ENCODE results near the gene CCDC112.
A peak's percentile ranks its signal among the peaks of the same experiment; 100 is the strongest.

The CCDC112 gene, protein sequence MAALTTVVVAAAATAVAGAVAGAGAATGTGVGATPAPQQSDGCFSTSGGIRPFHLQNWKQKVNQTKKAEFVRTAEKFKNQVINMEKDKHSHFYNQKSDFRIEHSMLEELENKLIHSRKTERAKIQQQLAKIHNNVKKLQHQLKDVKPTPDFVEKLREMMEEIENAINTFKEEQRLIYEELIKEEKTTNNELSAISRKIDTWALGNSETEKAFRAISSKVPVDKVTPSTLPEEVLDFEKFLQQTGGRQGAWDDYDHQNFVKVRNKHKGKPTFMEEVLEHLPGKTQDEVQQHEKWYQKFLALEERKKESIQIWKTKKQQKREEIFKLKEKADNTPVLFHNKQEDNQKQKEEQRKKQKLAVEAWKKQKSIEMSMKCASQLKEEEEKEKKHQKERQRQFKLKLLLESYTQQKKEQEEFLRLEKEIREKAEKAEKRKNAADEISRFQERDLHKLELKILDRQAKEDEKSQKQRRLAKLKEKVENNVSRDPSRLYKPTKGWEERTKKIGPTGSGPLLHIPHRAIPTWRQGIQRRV

DNA sequence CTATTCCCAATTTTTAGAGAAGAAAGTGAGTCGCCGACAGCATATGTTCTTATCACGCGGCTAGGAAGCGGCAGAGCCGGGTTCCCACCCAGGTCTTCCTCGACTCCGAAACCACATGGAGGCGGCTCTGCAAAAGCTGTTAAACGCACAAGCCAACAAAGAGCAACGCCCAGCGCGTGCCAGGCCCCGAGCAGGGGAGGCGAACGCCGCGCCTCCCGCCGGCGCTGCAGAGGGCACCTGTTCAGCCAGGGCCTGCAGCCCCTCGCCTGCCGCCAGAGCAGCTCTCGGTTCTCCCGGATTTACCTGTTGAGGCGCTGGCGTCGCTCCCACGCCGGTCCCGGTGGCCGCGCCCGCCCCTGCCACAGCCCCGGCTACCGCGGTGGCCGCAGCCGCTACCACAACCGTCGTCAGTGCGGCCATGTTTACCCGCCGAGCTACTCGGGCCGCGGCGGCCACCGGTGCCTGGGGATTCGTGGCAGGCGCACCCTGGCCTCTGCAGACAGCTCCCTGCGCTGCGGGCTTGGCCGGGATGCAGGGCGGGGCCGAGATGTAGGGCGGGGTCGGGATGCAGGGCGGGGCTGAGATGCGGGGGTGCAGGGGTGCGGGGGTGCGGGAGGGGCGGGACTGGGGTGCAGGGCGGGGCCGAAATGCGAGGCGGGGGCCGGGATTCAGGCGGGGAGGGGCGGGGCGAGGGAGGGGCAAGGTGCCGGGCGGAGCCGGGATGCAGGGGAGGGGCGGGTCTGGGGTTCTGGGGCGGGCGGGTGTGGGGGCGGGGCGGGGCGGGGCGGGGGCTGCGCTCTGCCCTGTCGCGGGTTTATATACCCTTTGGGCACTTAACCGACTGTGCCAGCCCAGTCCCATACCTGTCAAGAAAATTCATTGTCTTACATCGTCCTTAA is at the start of gene CCDC112:
TSS of gene CCDC112 (minus strand) at position 531 of the 899 bp plus-strand sequence. CDS start at position 420, 111 bp downstream.
- DNase-seq = peak; percentile 51 to 79

DNA sequence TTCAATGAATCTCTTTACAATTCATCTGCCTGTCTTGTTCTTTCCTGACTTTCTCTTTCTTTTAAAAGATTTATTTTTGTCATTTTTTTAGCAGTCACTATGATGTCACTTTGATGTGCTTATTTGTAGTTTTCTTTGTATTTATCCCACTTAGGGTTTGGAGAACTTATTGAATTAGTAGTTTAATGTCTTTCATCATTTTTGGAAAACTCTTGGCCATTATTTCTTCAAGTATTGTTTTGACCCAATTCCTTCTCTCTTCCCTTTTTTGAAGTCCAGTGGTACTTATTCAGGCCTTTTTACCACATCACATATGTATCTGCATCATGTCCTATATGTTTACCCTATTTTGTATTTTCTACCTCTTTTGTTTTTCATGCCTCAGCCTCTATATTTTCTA is 48.9 kb upstream of the CCDC112 start:
- no peak for DNase-seq

DNA sequence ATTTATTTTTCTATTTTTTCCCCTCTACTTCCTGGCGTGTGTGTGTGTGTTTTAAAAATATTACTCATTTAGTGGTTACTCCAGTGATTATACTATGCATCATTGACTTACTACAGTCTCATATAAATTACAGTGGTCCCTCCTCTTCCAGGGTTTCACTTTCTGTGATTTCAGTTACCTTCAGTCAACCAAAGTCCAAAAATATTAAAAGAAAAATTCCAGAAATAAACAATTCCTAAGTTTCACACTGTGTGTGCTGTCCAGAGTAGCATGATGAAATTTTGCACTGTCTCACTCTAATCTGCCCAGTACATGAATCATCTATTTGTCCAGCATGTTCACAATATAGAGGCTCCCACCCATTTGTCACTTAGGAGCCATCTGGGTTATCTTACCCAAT is 47.4 kb upstream of the CCDC112 start:
- no peak for DNase-seq

DNA sequence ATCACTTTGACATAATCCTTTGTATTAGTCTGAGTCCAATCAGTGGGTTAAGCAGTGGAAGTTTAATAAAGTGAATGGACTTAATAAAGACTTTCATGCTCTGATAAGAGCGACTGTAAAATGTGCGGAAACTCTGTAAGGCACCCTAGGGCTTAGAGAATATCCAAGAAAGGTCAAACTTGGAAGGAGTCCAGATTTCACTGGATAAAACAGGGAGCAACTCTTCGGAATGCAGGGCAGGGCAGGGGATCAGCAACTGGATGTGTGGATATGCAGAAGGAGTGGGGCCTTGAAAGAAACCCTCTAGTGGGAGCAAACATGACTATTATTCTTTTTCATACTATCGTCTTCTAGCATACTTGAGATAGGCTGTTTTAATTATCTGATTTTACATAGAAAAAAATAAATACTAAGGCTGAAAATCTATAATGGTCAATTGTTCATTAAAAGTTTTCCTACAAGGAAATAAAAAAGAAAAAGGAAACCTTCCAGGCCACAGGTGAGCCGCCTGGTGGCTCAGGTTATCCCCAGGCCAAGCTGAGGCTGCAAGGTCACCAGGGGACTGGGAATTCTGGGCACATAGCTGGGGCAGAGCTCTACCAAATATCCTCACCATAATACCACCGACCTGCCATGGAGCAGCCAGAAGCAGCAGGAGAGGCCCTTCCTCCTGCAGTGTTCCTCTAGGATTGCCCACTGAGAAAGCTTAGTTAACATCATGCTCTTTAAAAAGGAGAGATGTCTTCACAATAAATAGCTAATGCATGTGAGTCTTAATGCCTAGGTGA is 46.3 kb upstream of the CCDC112 start:
- DNase-seq = no peak

DNA sequence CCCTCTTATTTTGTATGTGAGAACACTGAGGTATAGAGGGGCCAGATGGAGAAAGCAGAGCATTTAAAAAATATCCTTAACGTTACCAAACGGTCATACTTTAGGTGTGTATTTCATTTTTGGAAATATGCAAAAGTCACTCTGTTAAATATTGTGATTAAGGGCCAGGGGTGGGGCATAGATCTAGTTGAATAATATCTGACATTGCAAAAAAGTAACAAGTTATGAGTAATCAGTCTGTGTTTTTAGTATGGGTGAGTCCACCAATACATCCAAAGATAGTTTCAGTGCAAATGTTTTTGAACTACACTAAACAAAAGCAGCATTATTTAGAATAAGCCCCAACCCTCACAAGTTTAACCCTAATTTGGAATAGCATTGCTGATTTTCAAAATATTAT is 45.3 kb upstream of the CCDC112 start:
- no peak for DNase-seq

DNA sequence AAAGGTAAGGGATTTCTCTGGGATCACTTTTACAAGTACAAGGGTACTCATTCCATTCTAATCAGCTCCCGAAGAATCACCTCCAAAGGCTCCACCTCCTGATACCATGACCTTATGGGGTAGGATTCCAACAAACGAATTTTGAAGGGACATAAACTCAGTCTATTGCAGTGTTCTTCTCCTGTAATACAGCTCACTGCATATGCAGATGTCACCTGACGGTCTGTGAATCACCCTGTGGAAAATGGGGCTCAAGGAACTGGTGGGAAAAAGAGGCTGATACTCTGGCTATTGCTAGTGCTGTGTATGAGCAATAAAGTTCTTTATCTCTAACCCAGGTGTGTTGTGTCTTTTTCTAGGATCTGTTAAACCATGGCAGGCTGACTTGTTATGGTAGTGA is 42.4 kb upstream of the CCDC112 start:
- no peak for DNase-seq

DNA sequence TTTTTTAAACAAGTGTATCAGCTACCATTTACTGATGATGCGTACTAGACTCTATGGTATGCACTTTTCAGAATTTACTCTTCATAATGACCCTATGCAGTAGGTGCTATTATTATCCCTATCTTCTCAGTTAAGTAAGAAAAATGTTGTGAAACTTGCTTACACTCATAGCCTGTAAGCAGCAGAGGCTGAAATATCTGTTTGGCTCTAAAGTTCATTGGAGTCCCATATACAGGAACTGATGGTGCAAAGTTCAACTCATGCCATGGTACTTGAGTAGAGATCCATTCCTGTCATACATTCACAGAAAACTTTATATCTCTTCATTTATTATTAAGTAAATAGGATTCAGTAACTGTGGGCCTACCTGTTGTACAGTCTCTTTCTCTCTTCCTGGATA is 41.4 kb upstream of the CCDC112 start:
- no peak for DNase-seq

DNA sequence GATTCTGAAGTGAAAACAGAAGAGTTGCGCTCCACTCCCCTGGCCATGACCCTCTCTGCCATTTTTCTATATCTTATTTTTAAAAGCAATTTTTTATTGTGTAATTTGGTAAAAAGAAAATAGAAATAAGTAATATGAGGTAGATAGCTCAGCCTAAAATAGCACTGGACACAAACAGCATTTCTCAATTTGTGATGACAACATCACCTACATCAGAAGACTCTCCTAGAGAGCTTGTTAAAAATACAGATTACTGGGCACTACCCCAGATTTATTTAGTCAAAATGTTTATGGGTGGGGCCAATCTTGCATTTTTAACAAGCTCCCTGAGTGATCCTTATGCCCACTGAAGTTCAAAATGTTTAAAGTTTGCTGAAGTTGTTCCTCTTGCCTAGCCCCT is 40.5 kb upstream of the CCDC112 start:
- no peak for DNase-seq

DNA sequence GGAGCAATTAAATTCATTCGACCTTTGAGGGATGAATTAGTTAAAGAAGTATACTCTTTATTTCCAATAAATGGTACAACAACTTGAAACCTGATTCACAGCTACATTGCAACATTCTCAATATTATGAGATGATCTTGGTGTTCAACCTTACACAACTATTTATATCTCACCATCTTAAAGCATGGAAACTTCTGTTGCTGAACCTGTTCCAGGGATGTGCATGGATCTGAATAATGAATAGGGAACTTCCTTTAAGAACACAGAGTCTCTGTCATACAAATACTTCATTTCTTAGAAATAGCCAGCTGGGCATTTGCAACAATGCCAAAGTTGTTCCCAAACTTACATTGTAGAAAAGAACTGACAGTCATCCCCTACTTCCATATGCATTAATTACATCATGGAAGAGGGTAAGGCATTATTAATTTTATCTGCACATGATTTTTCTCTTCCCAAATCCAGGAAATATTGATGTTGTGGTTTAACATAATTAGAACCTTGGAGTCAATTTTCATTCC is 39.8 kb upstream of the CCDC112 start:
- no peak for DNase-seq

DNA sequence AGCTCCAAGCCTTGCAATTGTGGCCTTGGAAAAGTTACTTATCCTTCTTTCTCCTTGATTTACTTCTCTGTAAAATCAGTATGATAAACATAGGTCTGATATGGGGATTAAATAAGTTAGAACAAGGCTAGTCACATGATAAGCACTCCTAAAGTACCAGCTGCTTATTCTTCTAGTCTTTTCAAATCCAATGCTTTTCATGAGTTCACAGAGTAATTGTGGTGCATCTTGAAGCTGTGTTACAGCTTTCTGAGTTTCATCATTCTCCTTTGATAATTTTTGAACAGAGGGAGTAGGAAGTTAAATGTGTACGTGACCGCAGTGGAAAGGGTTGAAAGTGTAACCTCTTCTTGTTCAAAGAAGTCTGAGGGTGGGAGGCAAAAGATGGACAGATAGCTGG is 38.8 kb upstream of the CCDC112 start:
- no peak for DNase-seq

DNA sequence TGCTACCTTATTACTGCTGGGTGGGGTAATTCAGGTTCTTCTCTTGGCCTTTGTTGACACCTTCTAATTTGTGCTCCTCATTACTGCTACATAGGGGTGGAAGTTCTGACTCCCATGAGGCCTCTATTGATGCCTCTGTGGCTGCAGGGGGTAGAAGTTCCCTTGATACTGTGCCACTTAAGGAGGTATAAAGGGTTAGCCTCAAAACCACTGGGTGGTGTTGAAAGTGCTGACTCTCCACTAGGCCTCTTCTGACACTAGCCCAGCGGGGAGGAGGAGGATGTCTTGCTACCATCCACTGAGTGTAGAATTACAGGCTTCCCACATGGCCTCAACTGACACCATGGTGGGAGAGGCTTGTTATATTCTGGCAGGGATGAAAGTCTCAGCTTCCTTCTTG is 36.7 kb upstream of the CCDC112 start:
- DNase-seq = no peak

DNA sequence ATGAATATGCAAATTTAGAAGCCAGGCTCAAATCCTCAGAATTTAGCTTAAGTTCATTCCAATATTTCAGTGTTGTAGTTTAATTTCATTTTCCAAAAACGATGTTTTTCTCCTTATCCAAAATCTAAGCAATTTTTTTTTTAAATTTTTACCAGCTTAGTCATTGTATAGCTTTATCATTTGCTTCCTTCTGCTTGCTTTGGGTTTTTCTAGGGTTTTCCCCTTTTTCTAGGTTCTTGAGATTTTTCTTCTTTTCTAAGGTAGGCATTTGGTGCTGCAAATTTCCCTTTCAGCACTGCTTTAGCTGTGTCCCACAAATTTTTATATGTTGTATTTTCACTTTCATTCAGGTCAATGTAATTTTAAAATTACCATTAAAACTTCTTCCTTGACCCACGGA is 34.4 kb upstream of the CCDC112 start:
- no peak for DNase-seq

DNA sequence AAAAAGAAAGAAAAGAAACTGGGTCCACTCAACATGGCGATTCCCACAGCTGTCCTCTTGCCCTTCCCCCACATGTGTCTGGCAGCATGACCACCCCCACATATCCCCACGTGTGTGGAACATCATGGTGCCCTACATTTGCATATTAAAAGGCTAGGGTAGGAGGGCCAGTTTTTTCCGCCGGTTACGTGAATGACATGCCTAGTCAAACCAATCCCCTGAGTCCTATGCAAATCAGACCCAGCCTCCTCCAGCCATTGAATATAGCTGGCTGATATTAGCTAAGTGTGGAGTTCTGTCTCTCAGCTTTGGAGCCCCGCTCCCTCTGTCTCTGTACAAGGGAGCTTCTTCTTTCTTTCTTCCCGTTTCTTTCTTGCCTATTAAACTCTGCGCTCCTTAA is 33.0 kb upstream of the CCDC112 start:
- DNase-seq = peak; percentile 48 to 68

DNA sequence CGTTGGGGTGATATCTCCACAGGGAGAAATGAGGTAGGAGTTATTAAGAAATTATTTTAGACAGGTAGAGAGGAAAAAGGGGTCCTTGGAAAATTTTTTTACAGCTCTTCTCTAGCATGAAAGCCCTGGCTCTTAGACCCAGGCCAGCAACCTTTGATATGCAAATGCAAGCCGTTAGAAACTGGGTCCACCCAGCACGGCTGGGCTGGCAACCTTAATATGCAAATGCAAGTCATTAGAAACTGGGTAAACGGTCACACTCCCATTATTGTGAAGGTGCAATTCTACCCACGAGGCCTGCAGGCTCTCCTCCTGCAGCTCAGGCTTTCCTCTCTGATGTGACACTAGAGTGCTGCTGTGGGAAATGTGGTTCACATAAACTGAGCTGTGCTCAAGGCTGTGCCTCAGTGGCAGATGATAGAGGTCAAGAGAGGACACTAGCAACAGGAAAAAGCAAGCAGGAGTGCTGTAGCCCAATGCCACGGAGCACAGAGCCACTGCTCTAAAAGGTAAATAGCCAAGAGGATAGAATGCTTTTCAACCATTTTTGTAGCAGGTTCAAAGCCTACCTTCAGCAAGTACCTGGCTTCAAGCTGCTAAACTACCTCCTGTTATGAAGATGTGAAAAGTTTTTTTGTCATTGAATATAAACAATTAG is 32.3 kb upstream of the CCDC112 start:
- peak; percentile 92 for DNase-seq

DNA sequence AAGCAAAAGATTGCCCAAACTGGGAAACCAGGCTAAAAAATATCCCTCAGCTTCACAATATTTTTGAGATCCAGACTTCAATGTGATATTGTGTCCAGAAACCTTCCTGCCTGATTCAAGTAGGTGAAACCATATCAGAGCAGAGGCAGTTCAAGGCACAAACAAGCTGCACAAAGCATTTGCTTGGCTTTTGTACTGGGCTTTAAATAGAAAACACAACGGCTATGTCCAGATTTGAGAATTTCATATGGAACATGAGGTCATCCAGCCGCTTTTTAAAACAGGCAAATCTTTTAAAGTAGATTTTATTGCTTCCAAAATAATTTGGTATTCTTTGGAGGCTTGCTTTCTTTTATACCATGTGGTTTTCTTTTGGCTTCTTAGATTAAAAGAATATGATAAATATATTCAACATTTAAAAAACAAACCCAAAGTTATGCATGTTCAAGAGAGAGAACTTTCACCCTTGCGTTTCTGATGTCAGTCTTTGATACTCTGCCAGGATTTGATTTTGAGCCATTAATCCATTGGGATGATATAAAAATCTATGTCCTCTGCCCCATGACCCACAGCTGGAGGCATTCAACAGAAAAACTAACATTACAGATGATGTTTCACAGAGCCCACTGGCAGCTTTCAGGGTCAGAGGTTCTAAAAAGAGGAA is 29.0 kb upstream of the CCDC112 start:
- DNase-seq = no peak

DNA sequence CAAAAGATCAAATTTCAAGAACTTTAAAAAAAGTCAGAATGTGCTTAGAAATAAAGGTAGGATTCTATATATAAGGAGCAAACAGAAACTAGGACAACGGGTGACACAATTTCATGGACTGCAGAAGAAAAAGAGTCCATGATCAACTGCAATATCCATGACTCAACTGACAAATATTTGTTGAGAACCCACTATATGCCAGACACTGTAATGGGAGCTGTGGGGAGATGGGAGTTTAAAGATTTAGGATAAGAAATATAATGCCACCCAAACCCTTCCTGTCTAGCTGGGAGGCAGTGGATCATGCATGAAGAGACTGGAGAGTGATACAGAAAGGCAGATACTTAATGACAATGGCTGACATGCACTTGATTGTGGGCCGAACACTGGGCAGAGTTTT is 27.6 kb upstream of the CCDC112 start:
- DNase-seq = no peak

DNA sequence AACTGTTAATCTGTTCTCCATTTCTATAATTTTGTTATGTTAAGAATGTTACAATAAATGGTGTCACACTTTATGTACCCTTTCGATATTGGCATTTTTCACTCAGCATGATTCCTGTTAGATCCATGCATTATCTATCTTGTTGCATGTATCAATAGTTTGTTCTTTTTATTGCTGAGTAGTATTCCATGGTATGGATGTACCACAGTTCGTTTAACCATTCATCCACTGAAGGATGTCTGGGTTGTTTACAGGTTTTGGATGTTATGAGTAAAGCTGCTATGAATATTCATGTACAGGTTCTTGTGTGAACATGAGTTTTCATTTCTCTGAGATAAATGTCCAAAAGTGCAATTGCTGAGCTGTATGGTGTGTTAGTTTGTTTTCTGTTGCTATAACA is 26.3 kb upstream of the CCDC112 start:
- no peak for DNase-seq

DNA sequence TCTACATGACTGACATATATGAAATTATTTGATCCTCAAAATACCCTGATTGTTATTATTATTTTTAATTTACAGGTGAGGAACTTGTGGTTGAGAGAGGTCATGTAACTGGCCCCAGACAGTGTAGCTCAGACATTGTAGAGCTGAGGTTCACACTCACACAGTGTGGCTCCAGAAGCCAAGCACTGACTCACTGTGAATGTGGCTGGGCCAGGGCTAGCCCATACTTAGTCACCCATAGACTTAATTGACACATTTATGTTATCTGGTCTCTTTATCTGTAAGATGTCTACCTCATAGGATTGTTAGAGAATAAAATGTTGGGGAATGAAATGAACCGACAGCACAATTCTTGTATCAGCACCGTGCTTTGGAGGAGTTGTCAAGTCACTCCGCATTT is 24.9 kb upstream of the CCDC112 start:
- no peak for DNase-seq

DNA sequence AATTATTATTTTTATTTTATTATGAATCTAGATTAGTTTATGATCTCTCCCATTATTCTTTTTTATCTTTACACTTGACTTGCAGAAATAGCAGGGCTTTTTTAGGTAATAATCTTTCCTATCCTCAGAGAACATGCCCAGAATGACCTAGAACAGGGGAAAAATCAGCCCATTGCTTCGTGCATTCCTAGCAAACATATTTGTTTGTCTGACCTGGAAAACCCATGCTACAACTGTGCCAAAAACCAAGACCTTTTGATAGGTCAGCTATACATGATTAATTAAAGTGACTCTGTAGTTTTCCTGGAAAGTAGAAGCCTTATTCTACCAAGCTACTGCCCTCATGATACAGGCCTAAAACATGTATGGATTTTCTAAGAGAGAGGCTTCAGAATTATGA is 24.1 kb upstream of the CCDC112 start:
- no peak for DNase-seq

DNA sequence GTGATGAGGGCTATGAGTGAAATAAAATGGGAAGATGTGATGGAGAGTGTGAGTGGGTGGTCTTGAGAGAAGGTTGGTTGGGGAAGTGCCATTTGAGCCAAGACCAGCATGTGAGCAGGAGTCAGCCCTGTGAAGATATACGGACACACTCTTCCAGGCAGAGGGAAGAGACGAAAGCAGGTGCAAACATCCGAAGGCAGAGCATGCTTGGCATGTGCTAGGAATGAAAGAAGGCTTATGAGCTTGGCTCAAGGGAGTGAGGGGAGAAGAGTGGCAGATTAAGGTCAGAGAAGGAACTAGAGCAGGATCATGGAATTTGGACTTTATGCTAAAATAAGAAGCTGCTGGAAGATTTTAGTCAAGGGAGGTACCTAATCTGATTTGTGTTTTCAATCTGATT is 23.6 kb upstream of the CCDC112 start:
- DNase-seq = no peak

DNA sequence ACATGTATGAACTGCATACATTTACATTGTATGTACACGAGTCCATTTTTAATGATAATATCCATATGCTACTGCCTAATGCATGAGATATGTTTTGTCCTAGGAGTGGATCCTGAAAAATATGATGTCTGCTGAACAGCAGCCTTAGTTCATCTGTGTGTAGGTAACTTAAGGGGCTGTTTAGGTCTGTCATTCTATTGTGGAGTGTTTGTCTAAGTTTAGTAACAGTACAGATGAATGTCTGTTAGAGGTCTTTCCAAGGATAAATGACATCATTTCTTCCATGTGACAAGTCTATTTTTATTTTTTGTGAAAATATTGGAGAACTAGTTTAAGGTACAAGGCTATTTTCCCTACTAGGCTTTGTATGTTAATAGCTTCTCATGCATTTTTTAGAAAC is 22.6 kb upstream of the CCDC112 start:
- no peak for DNase-seq

DNA sequence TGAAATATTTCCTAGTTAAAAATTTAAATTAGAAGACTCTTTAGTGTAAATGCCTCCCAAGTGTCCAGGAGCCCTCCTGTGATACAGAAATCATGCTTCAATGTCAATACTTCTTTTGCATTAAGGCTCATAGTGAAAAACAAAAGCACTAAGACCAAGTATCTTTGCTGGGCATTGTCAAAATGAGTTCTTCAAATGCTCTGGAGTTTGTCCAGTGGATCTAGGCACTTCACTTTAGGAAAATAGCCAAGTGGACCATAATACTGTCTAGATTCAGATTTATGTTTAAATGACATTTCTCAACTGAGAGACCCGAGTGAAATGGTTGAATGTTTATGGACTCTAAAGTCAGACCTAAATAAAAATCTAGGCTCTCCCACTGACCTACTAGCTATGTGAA is 21.3 kb upstream of the CCDC112 start:
- DNase-seq = no peak
